ENCODE measurements around the gene BAIAP2. TPM values are rescaled to one million over a fixed set of nuclear protein-coding genes. Genes with fewer than 3 reads are reported as not detected.

The BAIAP2 gene
- total and polyA plus RNA-seq, 2 of the 13 experiments (the other 11 are each of a cell fraction or from before 2014, with no cell fraction given) = 22.5 to 24.0 TPM

DNA sequence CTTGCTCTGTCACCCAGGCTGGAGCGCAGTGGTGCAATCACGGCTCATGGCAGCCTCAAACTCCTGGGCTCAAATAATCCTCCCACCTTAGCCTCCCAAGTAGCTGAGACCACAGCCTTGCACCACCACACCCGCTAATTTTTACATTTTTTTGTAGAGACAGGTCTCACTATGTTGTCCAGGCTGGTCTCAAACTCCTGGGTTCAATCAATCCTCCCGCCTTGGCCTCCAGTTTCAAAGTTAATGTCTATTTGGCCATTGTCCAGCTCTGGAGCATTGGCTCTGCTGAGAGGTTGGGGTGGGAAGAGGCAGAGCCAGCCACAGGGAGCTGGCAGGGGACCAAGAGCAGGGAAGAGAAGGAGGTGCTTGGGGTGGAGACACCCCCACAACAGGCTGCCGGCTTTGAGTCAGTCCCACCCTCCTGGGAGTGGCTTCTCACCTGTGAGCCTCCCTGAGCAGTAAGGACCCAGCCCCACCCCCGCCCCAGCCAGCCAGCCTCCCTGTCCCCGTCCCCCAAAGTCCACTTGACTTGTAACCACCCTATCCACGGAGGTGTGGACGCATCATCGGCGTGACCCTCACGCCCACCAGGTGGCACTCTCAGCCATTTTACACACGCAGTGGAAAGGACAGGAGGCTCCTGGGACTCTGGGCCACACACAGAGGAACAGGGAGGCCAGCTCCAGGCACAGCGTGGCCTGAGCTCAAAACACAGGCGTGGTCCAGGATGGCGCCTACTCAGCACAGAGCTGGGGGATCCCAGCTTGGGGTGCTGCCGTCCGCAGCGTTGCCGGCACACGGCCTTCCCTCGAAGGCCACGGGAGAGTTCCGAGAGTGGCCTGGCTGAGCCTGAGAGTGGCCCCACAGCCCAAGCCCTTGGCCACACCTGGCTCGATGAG is 107.6 kb downstream of the BAIAP2 start (continued):
- TF ChIP-seq, protein P1, sequence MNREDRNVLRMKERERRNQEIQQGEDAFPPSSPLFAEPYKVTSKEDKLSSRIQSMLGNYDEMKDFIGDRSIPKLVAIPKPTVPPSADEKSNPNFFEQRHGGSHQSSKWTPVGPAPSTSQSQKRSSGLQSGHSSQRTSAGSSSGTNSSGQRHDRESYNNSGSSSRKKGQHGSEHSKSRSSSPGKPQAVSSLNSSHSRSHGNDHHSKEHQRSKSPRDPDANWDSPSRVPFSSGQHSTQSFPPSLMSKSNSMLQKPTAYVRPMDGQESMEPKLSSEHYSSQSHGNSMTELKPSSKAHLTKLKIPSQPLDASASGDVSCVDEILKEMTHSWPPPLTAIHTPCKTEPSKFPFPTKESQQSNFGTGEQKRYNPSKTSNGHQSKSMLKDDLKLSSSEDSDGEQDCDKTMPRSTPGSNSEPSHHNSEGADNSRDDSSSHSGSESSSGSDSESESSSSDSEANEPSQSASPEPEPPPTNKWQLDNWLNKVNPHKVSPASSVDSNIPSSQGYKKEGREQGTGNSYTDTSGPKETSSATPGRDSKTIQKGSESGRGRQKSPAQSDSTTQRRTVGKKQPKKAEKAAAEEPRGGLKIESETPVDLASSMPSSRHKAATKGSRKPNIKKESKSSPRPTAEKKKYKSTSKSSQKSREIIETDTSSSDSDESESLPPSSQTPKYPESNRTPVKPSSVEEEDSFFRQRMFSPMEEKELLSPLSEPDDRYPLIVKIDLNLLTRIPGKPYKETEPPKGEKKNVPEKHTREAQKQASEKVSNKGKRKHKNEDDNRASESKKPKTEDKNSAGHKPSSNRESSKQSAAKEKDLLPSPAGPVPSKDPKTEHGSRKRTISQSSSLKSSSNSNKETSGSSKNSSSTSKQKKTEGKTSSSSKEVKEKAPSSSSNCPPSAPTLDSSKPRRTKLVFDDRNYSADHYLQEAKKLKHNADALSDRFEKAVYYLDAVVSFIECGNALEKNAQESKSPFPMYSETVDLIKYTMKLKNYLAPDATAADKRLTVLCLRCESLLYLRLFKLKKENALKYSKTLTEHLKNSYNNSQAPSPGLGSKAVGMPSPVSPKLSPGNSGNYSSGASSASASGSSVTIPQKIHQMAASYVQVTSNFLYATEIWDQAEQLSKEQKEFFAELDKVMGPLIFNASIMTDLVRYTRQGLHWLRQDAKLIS (CRISPR knock-in tag; IDR thresholded peaks at IDR 0.05) = no peak; the same call in 1 of the 2 replicates
- no peak for TF ChIP-seq JUNB (CRISPR knock-in tag; IDR thresholded peaks at IDR 0.05; ENCODE audit: borderline replicate concordance)
- TF ChIP-seq, protein P2, sequence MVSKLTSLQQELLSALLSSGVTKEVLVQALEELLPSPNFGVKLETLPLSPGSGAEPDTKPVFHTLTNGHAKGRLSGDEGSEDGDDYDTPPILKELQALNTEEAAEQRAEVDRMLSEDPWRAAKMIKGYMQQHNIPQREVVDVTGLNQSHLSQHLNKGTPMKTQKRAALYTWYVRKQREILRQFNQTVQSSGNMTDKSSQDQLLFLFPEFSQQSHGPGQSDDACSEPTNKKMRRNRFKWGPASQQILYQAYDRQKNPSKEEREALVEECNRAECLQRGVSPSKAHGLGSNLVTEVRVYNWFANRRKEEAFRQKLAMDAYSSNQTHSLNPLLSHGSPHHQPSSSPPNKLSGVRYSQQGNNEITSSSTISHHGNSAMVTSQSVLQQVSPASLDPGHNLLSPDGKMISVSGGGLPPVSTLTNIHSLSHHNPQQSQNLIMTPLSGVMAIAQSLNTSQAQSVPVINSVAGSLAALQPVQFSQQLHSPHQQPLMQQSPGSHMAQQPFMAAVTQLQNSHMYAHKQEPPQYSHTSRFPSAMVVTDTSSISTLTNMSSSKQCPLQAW (CRISPR knock-in tag; IDR thresholded peaks at IDR 0.05) = 0 out of 2 replicates have a peak, but pooled peaks have one; percentile 26
- TF ChIP-seq ZNF317 (CRISPR knock-in tag; IDR thresholded peaks at IDR 0.05) = no peak
- TF ChIP-seq ZNF496 (CRISPR knock-in tag; IDR thresholded peaks at IDR 0.05; ENCODE audit: insufficient replicate concordance) = no peak
- TF ChIP-seq, protein P3, sequence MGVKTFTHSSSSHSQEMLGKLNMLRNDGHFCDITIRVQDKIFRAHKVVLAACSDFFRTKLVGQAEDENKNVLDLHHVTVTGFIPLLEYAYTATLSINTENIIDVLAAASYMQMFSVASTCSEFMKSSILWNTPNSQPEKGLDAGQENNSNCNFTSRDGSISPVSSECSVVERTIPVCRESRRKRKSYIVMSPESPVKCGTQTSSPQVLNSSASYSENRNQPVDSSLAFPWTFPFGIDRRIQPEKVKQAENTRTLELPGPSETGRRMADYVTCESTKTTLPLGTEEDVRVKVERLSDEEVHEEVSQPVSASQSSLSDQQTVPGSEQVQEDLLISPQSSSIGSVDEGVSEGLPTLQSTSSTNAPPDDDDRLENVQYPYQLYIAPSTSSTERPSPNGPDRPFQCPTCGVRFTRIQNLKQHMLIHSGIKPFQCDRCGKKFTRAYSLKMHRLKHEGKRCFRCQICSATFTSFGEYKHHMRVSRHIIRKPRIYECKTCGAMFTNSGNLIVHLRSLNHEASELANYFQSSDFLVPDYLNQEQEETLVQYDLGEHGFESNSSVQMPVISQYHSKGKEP (CRISPR knock-in tag; IDR thresholded peaks at IDR 0.05) = no peak
- no peak for TF ChIP-seq ZFP90 (CRISPR knock-in tag; IDR thresholded peaks at IDR 0.05; ENCODE audit: borderline replicate concordance)
- peak; percentile 81 for TF ChIP-seq ZNF331 (CRISPR knock-in tag; IDR thresholded peaks at IDR 0.05)
- TF ChIP-seq ZNF263 (CRISPR knock-in tag; IDR thresholded peaks at IDR 0.05) = peak; percentile 36; the same call in 1 of the 2 replicates
- TF ChIP-seq MIER3 (CRISPR knock-in tag; IDR thresholded peaks at IDR 0.05; ENCODE audit: borderline replicate concordance) = 0 out of 2 replicates have a peak, but pooled peaks have one; percentile 32
- TF ChIP-seq ZNF136 (CRISPR knock-in tag; IDR thresholded peaks at IDR 0.05; ENCODE audit: low read depth) = no peak
- TF ChIP-seq ZKSCAN5 (CRISPR knock-in tag; IDR thresholded peaks at IDR 0.05) = no peak
- no peak for TF ChIP-seq NR2F1 (CRISPR knock-in tag; IDR thresholded peaks at IDR 0.05)
- no peak for TF ChIP-seq BCL6 (CRISPR knock-in tag; IDR thresholded peaks at IDR 0.05)
- peak; percentile 67; the same call in 1 of the 2 replicates for TF ChIP-seq SALL1 (CRISPR knock-in tag; IDR thresholded peaks at IDR 0.05)
- TF ChIP-seq RBM39 (IDR thresholded peaks at IDR 0.05; ENCODE audit: low read depth, low read length, poor library complexity, severe bottlenecking) = no peak
- TF ChIP-seq ARHGAP35 (CRISPR knock-in tag; IDR thresholded peaks at IDR 0.05; ENCODE audit: borderline replicate concordance) = no peak
- TF ChIP-seq, protein P4, sequence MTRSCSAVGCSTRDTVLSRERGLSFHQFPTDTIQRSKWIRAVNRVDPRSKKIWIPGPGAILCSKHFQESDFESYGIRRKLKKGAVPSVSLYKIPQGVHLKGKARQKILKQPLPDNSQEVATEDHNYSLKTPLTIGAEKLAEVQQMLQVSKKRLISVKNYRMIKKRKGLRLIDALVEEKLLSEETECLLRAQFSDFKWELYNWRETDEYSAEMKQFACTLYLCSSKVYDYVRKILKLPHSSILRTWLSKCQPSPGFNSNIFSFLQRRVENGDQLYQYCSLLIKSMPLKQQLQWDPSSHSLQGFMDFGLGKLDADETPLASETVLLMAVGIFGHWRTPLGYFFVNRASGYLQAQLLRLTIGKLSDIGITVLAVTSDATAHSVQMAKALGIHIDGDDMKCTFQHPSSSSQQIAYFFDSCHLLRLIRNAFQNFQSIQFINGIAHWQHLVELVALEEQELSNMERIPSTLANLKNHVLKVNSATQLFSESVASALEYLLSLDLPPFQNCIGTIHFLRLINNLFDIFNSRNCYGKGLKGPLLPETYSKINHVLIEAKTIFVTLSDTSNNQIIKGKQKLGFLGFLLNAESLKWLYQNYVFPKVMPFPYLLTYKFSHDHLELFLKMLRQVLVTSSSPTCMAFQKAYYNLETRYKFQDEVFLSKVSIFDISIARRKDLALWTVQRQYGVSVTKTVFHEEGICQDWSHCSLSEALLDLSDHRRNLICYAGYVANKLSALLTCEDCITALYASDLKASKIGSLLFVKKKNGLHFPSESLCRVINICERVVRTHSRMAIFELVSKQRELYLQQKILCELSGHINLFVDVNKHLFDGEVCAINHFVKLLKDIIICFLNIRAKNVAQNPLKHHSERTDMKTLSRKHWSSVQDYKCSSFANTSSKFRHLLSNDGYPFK (CRISPR knock-in tag; IDR thresholded peaks at IDR 0.05; ENCODE audit: borderline replicate concordance) = no peak
